Measurements from ENCODE around the gene BTBD10. TPM values are rescaled to one million over a fixed set of nuclear protein-coding genes. Genes with fewer than 3 reads are reported as not detected.

Gene BTBD10
- total and polyA plus RNA-seq, 2 experiments from 2014 or later, result 20.2 to 30.1 TPM

DNA sequence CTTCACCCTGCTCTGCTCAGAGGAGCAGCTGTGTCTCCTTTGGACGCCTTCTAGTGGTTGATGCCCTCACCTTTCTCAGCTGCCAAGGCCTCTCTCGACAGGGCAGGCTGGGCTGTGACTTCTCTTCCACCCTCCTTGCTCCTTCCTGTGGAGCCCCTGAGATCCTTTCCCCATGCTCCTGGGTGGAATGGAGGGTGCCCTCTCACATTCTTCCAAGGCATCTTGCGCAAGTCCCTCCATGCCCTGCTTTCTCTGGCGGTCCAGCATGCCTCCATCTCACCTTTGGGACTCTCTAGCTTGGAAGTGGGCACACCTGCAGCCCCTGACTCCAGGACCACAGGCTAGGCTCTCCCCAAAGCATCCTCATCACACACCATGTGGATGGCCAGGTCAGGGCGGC lies 116.6 kb downstream of the BTBD10 start:
- ATAC-seq, result no peak
- peaks cover 10% of the 10 kb centered on the region; the same call in 2 of the 3 replicates for H3K9me3 Mint-ChIP-seq
- no peak overlapping the region for H3K4me2 ChIP-seq

More for the DNA sequence above, 116.6 kb downstream of the BTBD10 start:
- no peaks in the 10 kb centered on the region for H3K27me3 ChIP-seq (ENCODE audit: insufficient read depth)
- no peak for DNase-seq (ENCODE audit: low spot score)
- no peak overlapping the region for H3K27ac Mint-ChIP-seq
- H3F3A ChIP-seq (replicated peaks; ENCODE audit: low read depth), result no peaks in the 10 kb centered on the region
- peaks cover 8% of the 10 kb centered on the region for H3K27me3 Mint-ChIP-seq (ENCODE audit: insufficient read depth, low read depth, poor library complexity)
- H3K36me3 ChIP-seq (ENCODE audit: insufficient read depth), result no peaks in the 10 kb centered on the region
- no peak overlapping the region for H3K4me3 ChIP-seq
- no peaks in the 10 kb centered on the region for H3K36me3 Mint-ChIP-seq (ENCODE audit: low read depth)
- no peak overlapping the region for H2AFZ ChIP-seq
- H4K20me1 ChIP-seq (replicated peaks; ENCODE audit: insufficient read depth), result no peaks in the 10 kb centered on the region
- no peaks in the 10 kb centered on the region for H3K79me2 ChIP-seq (replicated peaks; ENCODE audit: insufficient read depth)
- no peak overlapping the region for H3K4me3 Mint-ChIP-seq
- no peak overlapping the region for H3K27ac ChIP-seq (ENCODE audit: low read depth)
- H3K4me1 ChIP-seq (ENCODE audit: insufficient read depth), result no peaks in the 10 kb centered on the region
- H3K4me1 Mint-ChIP-seq, result peaks cover 8% of the 10 kb centered on the region; the same call in 1 of the 3 replicates
- H3K9me2 ChIP-seq (ENCODE audit: insufficient read depth), result no peaks in the 10 kb centered on the region
- no peak for TF ChIP-seq EZH2 (IDR thresholded peaks at IDR 0.05; ENCODE audit: low read depth, unreplicated experiment)
- TF ChIP-seq POLR2AphosphoS5 (IDR thresholded peaks at IDR 0.05; ENCODE audit: low read depth), result no peak
- TF ChIP-seq CREB1 (CRISPR knock-in tag; IDR thresholded peaks at IDR 0.05; ENCODE audit: low read depth), result no peak
- TF ChIP-seq, protein P1, sequence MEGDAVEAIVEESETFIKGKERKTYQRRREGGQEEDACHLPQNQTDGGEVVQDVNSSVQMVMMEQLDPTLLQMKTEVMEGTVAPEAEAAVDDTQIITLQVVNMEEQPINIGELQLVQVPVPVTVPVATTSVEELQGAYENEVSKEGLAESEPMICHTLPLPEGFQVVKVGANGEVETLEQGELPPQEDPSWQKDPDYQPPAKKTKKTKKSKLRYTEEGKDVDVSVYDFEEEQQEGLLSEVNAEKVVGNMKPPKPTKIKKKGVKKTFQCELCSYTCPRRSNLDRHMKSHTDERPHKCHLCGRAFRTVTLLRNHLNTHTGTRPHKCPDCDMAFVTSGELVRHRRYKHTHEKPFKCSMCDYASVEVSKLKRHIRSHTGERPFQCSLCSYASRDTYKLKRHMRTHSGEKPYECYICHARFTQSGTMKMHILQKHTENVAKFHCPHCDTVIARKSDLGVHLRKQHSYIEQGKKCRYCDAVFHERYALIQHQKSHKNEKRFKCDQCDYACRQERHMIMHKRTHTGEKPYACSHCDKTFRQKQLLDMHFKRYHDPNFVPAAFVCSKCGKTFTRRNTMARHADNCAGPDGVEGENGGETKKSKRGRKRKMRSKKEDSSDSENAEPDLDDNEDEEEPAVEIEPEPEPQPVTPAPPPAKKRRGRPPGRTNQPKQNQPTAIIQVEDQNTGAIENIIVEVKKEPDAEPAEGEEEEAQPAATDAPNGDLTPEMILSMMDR (conservative IDR thresholded peaks at IDR 0.05; ENCODE audit: low read depth in 2 of 2), result no peak
- no peak for TF ChIP-seq NANOG (IDR thresholded peaks at IDR 0.05; ENCODE audit: borderline replicate concordance)
- TF ChIP-seq, protein P2, sequence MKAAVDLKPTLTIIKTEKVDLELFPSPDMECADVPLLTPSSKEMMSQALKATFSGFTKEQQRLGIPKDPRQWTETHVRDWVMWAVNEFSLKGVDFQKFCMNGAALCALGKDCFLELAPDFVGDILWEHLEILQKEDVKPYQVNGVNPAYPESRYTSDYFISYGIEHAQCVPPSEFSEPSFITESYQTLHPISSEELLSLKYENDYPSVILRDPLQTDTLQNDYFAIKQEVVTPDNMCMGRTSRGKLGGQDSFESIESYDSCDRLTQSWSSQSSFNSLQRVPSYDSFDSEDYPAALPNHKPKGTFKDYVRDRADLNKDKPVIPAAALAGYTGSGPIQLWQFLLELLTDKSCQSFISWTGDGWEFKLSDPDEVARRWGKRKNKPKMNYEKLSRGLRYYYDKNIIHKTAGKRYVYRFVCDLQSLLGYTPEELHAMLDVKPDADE (IDR thresholded peaks at IDR 0.05), result no peak
- TF ChIP-seq, protein P3, sequence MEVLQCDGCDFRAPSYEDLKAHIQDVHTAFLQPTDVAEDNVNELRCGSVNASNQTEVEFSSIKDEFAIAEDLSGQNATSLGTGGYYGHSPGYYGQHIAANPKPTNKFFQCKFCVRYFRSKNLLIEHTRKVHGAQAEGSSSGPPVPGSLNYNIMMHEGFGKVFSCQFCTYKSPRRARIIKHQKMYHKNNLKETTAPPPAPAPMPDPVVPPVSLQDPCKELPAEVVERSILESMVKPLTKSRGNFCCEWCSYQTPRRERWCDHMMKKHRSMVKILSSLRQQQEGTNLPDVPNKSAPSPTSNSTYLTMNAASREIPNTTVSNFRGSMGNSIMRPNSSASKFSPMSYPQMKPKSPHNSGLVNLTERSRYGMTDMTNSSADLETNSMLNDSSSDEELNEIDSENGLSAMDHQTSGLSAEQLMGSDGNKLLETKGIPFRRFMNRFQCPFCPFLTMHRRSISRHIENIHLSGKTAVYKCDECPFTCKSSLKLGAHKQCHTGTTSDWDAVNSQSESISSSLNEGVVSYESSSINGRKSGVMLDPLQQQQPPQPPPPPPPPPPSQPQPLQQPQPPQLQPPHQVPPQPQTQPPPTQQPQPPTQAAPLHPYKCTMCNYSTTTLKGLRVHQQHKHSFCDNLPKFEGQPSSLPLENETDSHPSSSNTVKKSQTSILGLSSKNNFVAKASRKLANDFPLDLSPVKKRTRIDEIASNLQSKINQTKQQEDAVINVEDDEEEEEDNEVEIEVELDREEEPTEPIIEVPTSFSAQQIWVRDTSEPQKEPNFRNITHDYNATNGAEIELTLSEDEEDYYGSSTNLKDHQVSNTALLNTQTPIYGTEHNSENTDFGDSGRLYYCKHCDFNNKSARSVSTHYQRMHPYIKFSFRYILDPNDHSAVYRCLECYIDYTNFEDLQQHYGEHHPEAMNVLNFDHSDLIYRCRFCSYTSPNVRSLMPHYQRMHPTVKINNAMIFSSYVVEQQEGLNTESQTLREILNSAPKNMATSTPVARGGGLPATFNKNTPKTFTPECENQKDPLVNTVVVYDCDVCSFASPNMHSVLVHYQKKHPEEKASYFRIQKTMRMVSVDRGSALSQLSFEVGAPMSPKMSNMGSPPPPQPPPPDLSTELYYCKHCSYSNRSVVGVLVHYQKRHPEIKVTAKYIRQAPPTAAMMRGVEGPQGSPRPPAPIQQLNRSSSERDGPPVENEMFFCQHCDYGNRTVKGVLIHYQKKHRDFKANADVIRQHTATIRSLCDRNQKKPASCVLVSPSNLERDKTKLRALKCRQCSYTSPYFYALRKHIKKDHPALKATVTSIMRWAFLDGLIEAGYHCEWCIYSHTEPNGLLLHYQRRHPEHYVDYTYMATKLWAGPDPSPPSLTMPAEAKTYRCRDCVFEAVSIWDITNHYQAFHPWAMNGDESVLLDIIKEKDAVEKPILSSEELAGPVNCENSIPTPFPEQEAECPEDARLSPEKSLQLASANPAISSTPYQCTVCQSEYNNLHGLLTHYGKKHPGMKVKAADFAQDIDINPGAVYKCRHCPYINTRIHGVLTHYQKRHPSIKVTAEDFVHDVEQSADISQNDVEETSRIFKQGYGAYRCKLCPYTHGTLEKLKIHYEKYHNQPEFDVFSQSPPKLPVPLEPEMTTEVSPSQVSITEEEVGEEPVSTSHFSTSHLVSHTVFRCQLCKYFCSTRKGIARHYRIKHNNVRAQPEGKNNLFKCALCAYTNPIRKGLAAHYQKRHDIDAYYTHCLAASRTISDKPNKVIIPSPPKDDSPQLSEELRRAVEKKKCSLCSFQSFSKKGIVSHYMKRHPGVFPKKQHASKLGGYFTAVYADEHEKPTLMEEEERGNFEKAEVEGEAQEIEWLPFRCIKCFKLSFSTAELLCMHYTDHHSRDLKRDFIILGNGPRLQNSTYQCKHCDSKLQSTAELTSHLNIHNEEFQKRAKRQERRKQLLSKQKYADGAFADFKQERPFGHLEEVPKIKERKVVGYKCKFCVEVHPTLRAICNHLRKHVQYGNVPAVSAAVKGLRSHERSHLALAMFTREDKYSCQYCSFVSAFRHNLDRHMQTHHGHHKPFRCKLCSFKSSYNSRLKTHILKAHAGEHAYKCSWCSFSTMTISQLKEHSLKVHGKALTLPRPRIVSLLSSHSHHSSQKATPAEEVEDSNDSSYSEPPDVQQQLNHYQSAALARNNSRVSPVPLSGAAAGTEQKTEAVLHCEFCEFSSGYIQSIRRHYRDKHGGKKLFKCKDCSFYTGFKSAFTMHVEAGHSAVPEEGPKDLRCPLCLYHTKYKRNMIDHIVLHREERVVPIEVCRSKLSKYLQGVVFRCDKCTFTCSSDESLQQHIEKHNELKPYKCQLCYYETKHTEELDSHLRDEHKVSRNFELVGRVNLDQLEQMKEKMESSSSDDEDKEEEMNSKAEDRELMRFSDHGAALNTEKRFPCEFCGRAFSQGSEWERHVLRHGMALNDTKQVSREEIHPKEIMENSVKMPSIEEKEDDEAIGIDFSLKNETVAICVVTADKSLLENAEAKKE (CRISPR knock-in tag; IDR thresholded peaks at IDR 0.05), result no peak
- TF ChIP-seq ZNF331 (CRISPR knock-in tag; IDR thresholded peaks at IDR 0.05; ENCODE audit: low read depth), result no peak
- no peak for TF ChIP-seq STAT1 (IDR thresholded peaks at IDR 0.05; ENCODE audit: unreplicated experiment)
- TF ChIP-seq, protein P4, sequence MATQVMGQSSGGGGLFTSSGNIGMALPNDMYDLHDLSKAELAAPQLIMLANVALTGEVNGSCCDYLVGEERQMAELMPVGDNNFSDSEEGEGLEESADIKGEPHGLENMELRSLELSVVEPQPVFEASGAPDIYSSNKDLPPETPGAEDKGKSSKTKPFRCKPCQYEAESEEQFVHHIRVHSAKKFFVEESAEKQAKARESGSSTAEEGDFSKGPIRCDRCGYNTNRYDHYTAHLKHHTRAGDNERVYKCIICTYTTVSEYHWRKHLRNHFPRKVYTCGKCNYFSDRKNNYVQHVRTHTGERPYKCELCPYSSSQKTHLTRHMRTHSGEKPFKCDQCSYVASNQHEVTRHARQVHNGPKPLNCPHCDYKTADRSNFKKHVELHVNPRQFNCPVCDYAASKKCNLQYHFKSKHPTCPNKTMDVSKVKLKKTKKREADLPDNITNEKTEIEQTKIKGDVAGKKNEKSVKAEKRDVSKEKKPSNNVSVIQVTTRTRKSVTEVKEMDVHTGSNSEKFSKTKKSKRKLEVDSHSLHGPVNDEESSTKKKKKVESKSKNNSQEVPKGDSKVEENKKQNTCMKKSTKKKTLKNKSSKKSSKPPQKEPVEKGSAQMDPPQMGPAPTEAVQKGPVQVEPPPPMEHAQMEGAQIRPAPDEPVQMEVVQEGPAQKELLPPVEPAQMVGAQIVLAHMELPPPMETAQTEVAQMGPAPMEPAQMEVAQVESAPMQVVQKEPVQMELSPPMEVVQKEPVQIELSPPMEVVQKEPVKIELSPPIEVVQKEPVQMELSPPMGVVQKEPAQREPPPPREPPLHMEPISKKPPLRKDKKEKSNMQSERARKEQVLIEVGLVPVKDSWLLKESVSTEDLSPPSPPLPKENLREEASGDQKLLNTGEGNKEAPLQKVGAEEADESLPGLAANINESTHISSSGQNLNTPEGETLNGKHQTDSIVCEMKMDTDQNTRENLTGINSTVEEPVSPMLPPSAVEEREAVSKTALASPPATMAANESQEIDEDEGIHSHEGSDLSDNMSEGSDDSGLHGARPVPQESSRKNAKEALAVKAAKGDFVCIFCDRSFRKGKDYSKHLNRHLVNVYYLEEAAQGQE (IDR thresholded peaks at IDR 0.05; ENCODE audit: unreplicated experiment), result no peak
- TF ChIP-seq ZNF114 (CRISPR knock-in tag; IDR thresholded peaks at IDR 0.05), result no peak
